Colonic mucosa (tissue), 4 donors: ENCODE results near the gene RETREG1. TPM values are rescaled to one million over a fixed set of nuclear protein-coding genes. Genes with fewer than 3 reads are reported as not detected.

Source experiments
- DNase-seq: peaks from one replicate; pipeline ENCODE4 v3.0.0-alpha.2; 2020
- H3K27ac ChIP-seq: fragments of 200-600 bp; one replicate; pipeline ENCODE4 v1.8.0; 2021
- H3K27me3 ChIP-seq: fragments of 200-600 bp; one replicate; pipeline ENCODE4 v1.8.0; 2021
- H3K36me3 ChIP-seq: fragments of 200-600 bp; one replicate; pipeline ENCODE4 v1.8.0; 2021
- H3K4me1 ChIP-seq: fragments of 200-600 bp; one replicate; pipeline ENCODE4 v1.8.0; 2021; ENCODE audit warnings: mild to moderate bottlenecking
- H3K4me3 ChIP-seq: fragments of 200-600 bp; one replicate; pipeline ENCODE4 v1.8.0; 2021
- H3K9ac ChIP-seq, 2 donors: one replicate each; pipeline ENCODE4 v1.7.0; 2013; ENCODE audit warnings: control low read depth in 2 of 2, low read depth in 2 of 2, low read length in 2 of 2
- H3K9me3 ChIP-seq: fragments of 200-600 bp; one replicate; pipeline ENCODE4 v1.8.0; 2021
- CTCF ChIP-seq: fragments of 200-600 bp; IDR thresholded peaks from one replicate; pipeline ENCODE4 v1.8.0; 2022; ENCODE audit warnings: antibody characterized with exemption, mild to moderate bottlenecking
- intact Hi-C: fragments of 100-400 bp; cut with DNase I; formaldehyde crosslinking; loops from one replicate; pipeline ENCODE4 v1.14.1; 2022
- total RNA-seq, 2 donors: library from RNA; stranded (reverse); fragmentation: NEBNext Ultra II Directional in 1 of 2; extraction: Animal tissue kit (Norgen Biotek cat#: 25700) in 1 of 2; gene quantifications; one replicate each; pipeline ENCODE4 v1.2.1, GENCODE V29; 2021
- donor health status: healthy.
- donor health status: DM: no; HTN: no; CAD: no.
- donor health status: DM: no; HTN: no; CAD: no.

The RETREG1 gene
- total RNA-seq, 2 donors from 2014 or later: 49.9 to 56.8 TPM

- H3K36me3 ChIP-seq: no peaks in the 10 kb centered on the region
- TF ChIP-seq CTCF: no peak
- no peaks in the 10 kb centered on the region for H3K27me3 ChIP-seq
- intact Hi-C loops: no loop called here
- no peaks in the 10 kb centered on the region for H3K9me3 ChIP-seq
- no peak overlapping the region for H3K27ac ChIP-seq
- H3K9ac ChIP-seq: no peak overlapping the region
- DNase-seq: no peak
- H3K4me1 ChIP-seq: peaks cover 4% of the 10 kb centered on the region
- H3K4me3 ChIP-seq: no peak overlapping the region
Observed at GRCh38 chr5:16524286-16524685, 92.5 kb downstream of the RETREG1 start.

GRCh38 chr5:16521521-16522483 is 95.0 kb downstream of the RETREG1 start:
- no peaks in the 10 kb centered on the region for H3K36me3 ChIP-seq
- peak overlapping the region; percentile 96 for H3K27ac ChIP-seq
- peak overlapping the region; percentile 56 to 71 for H3K9ac ChIP-seq
- H3K4me1 ChIP-seq: peaks cover 4% of the 10 kb centered on the region
- peak; percentile 56 for DNase-seq
- no peaks in the 10 kb centered on the region for H3K9me3 ChIP-seq
- intact Hi-C loops: no loop called here
- TF ChIP-seq CTCF: no peak
- H3K27me3 ChIP-seq: no peaks in the 10 kb centered on the region
- H3K4me3 ChIP-seq: no peak overlapping the region

GRCh38 chr5:16520841-16521240 is 96.0 kb downstream of the RETREG1 start:
- H3K27me3 ChIP-seq: no peaks in the 10 kb centered on the region
- H3K9ac ChIP-seq: peak overlapping the region; percentile 48 to 71
- peak; percentile 65 for DNase-seq

GRCh38 chr5:16519435-16519834 is 97.4 kb downstream of the RETREG1 start:
- no peak overlapping the region for H3K9ac ChIP-seq
- intact Hi-C loops: no loop called here
- H3K4me1 ChIP-seq: peaks cover 4% of the 10 kb centered on the region
- H3K9me3 ChIP-seq: no peaks in the 10 kb centered on the region
- TF ChIP-seq CTCF: no peak
- H3K4me3 ChIP-seq: no peak overlapping the region
- no peaks in the 10 kb centered on the region for H3K36me3 ChIP-seq
- no peak for DNase-seq
- H3K27me3 ChIP-seq: no peaks in the 10 kb centered on the region
- H3K27ac ChIP-seq: peak overlapping the region; percentile 96

More at GRCh38 chr5:16520841-16521240, 96.0 kb downstream of the RETREG1 start:
- intact Hi-C loops: no loop called here
- Histone ChIP-seq H3K27ac (peak overlapping the region; percentile 96), H3K4me3 (no peak overlapping the region), H3K9me3 (no peaks in the 10 kb centered on the region), H3K4me1 (peaks cover 4% of the 10 kb centered on the region), H3K36me3 (no peaks in the 10 kb centered on the region)
- no peak for TF ChIP-seq CTCF

GRCh38 chr5:16518606-16519005 is 98.2 kb downstream of the RETREG1 start:
- no peaks in the 10 kb centered on the region for H3K36me3 ChIP-seq
- peaks cover 4% of the 10 kb centered on the region for H3K4me1 ChIP-seq
- H3K4me3 ChIP-seq: no peak overlapping the region
- no peak for TF ChIP-seq CTCF
- no peaks in the 10 kb centered on the region for H3K27me3 ChIP-seq
- H3K27ac ChIP-seq: no peak overlapping the region
- DNase-seq: no peak
- intact Hi-C loops: no loop called here
- no peak overlapping the region for H3K9ac ChIP-seq
- no peaks in the 10 kb centered on the region for H3K9me3 ChIP-seq
